Measurements from ENCODE around the gene OMD. TPM values are rescaled to one million over a fixed set of nuclear protein-coding genes. Genes with fewer than 3 reads are reported as not detected.

OMD gene
- polyA plus RNA-seq, 10 donors = 4.5 to 7.7 (median 5.0) TPM

- DNase-seq = no peak
Measured at GRCh38 chr9:92377876-92378275, 46.4 kb downstream of the OMD start.

DNA sequence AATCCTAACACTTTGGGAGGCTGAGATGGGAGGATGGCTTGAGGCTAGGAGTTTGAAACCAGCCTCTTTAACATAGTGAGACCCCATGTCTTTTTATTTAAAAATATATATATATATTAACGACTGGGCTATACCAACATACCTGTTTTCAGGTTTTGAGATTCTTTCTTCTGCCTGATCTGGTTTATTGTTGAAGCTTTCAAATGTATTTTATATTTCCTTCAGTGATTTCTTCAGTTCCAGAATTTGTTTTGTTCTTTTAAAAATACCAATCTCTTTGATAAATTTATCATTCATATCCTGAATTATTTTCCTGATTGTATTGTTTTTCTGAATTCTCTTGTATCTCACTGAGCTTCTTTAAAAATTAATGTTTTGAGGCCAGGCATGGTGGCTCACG lies 51.1 kb downstream of the OMD start:
- DNase-seq = no peak

DNA sequence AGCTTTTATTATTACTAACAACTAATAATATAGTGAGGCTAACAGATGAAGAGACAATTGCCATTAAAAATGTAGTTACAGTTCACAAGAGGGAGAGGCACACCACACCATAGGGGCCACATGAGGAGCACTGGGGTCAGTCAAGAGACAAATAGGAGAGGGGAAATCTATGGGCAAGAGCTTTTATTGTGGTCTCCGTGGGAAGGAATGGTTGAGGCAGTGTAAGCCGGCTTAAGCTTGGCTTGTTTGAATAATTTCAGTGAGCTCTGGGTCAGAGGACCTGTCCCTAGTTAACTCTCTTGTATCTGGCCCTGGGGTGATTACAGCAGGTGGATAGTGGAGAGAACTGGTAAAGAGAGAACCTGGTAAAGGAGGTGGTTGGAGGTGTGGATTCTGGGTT lies 55.2 kb downstream of the OMD start:
- DNase-seq = no peak

Other genes starting within 250 kb of the OMD start
- gene IARS1, start 130.8 kb downstream of the OMD start, polyA plus RNA-seq (ENCODE audit: insufficient read length in 10 of 10) = 10 to 100 TPM; 54.6 to 80.5 (median 69.3) TPM
- 10 to 100 TPM; 21.0 to 37.4 (median 25.5) TPM for gene NOL8, start 99.1 kb downstream of the OMD start, polyA plus RNA-seq (ENCODE audit: insufficient read length in 10 of 10)
- 1 to 10 TPM; 4.3 to 7.8 (median 5.0) TPM for gene CENPP, start 98.5 kb downstream of the OMD start, polyA plus RNA-seq (ENCODE audit: insufficient read length in 10 of 10)
- 100 to 1,000 TPM; 426 to 764 (median 618) TPM for gene OGN, start 19.9 kb downstream of the OMD start, polyA plus RNA-seq (ENCODE audit: insufficient read length in 10 of 10)
- gene ASPN, start 58.0 kb upstream of the OMD start, polyA plus RNA-seq (ENCODE audit: insufficient read length in 10 of 10) = 100 to 1,000 TPM; 233 to 523 (median 412) TPM
- 10 to 100 TPM; 17.4 to 46.9 (median 22.7) TPM for gene ECM2, start 111.5 kb upstream of the OMD start, polyA plus RNA-seq (ENCODE audit: insufficient read length in 10 of 10)
- 1 to 10 TPM; 6.2 to 9.9 (median 7.8) TPM for gene IPPK, start 245.7 kb upstream of the OMD start, polyA plus RNA-seq (ENCODE audit: insufficient read length in 10 of 10)

Data from muscle of back (tissue), 11 donors.